Measurements from ENCODE around the gene TOM1L2. TPM values are rescaled to one million over a fixed set of nuclear protein-coding genes. Genes with fewer than 3 reads are reported as not detected.

TOM1L2 gene
- total and polyA plus RNA-seq, 8 donors = 13.3 to 154 (median 41.1) TPM

DNA sequence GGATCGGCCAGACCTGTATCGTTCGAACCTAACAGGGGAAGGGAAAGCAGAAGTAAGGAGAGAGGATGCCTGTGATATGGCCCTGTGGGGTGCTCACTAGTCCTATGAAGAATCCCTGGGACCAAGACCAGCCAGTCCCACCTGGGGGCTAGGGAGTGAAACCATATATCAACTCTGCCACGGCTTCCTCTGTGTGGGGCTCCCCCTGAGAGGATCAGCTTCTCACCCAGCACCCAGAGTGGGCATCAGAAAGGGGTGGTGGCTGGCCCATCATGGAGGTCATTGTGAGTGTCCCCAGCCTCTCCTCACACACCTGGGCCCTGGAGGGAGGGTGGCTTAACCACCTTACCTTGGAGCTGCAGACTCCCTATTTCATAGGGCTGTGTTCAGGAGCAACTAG is 105.3 kb downstream of the TOM1L2 start:
- Histone ChIP-seq H3K27ac (peak overlapping the region in 1 of 5 donors; percentile 18), H3K9me3 (no peaks in the 10 kb centered on the region), H3K27me3 (no peaks in the 10 kb centered on the region), H3K4me3 (no peak overlapping the region), H3K4me1 (peaks cover 6 to 30% (median 16%) of the 10 kb centered on the region in 4 donors), H3K36me3 (peaks cover 15 to 67% (median 51%) of the 10 kb centered on the region in 4 donors)
- 94 to 97% (median 95%) methylated on average over 4 of the region's 4 CpGs for WGBS, 5 donors
- DNase-seq = no peak
- no peak for TF ChIP-seq POLR2A (IDR thresholded peaks at IDR 0.05)
- TF ChIP-seq POLR2AphosphoS5 (IDR thresholded peaks at IDR 0.05) = no peak
- TF ChIP-seq, protein P1, sequence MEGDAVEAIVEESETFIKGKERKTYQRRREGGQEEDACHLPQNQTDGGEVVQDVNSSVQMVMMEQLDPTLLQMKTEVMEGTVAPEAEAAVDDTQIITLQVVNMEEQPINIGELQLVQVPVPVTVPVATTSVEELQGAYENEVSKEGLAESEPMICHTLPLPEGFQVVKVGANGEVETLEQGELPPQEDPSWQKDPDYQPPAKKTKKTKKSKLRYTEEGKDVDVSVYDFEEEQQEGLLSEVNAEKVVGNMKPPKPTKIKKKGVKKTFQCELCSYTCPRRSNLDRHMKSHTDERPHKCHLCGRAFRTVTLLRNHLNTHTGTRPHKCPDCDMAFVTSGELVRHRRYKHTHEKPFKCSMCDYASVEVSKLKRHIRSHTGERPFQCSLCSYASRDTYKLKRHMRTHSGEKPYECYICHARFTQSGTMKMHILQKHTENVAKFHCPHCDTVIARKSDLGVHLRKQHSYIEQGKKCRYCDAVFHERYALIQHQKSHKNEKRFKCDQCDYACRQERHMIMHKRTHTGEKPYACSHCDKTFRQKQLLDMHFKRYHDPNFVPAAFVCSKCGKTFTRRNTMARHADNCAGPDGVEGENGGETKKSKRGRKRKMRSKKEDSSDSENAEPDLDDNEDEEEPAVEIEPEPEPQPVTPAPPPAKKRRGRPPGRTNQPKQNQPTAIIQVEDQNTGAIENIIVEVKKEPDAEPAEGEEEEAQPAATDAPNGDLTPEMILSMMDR (IDR thresholded peaks at IDR 0.05) = no peak
- intact Hi-C loops (cut with DNase I; ENCODE audit: low total_unique reads) = no loop called here

DNA sequence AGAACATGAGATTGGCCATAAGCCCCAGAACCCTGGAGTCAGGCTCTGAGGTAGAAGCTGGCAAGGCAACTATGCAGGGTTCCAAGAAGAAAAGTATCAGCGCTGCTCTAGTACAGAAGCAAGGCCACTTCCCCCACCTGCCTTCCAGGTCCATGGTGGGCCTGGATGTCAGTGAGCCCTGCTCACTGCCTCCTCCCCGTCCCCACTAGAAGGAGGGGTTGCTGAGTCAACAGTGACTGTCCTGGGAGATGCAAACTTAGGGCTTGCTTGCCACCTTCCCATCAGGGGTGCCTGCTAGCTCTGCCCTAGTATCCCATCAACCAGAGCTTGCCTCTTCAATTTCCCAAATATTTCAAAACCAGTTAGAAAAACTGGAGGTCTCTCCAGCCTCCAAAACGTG is 105.8 kb downstream of the TOM1L2 start:
- no peak for DNase-seq
- Histone ChIP-seq H3K36me3 (peaks cover 15 to 66% (median 55%) of the 10 kb centered on the region in 4 donors), H3K9me3 (no peaks in the 10 kb centered on the region), H3K27ac (no peak overlapping the region), H3K4me1 (peaks cover 6 to 30% (median 16%) of the 10 kb centered on the region in 4 donors), H3K27me3 (no peaks in the 10 kb centered on the region), H3K4me3 (no peak overlapping the region)
- intact Hi-C loops (cut with DNase I; ENCODE audit: low total_unique reads) = no loop called here
- TF ChIP-seq, protein P1 (IDR thresholded peaks at IDR 0.05) = no peak
- no peak for TF ChIP-seq EP300 (IDR thresholded peaks at IDR 0.05)
- no peak for TF ChIP-seq POLR2A (IDR thresholded peaks at IDR 0.05)
- no peak for TF ChIP-seq POLR2AphosphoS5 (IDR thresholded peaks at IDR 0.05)
- WGBS, 5 donors = 76 to 86% (median 82%) methylated on average over 3 of the region's 3 CpGs

DNA sequence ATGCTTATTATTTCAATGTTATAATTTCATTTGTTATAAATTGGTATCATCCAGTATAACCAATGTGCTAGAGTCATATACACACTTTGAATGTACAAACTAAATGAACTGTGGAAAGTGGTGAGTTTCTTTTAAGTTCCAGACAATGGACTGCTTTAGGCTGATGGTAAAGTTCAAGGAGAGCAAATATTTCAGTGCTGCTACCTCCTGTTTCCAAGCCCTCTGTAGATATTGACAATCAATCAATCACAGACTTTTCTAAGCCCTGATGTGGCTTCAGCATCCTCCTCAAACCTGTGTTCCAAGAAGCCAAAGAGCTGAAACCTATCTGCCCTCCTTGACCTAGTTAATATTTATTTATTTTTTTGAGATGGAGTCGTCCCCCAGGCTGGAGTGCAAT is 107.2 kb downstream of the TOM1L2 start:
- H3K9me3 ChIP-seq = no peaks in the 10 kb centered on the region
- no peaks in the 10 kb centered on the region for H3K27me3 ChIP-seq
- peaks cover 12 to 64% (median 59%) of the 10 kb centered on the region in 4 donors for H3K36me3 ChIP-seq
- H3K27ac ChIP-seq = no peak overlapping the region
- TF ChIP-seq EP300 (IDR thresholded peaks at IDR 0.05) (no peak), POLR2AphosphoS5 (IDR thresholded peaks at IDR 0.05) (no peak), POLR2A (IDR thresholded peaks at IDR 0.05) (no peak)
- TF ChIP-seq, protein P1 (IDR thresholded peaks at IDR 0.05) = no peak
- peaks cover 12 to 40% (median 24%) of the 10 kb centered on the region in 4 donors for H3K4me1 ChIP-seq
- no peak overlapping the region for H3K4me3 ChIP-seq
- 45 to 83% (median 74%) methylated on average over 1 of the region's 1 CpG for WGBS, 5 donors
- intact Hi-C loops (cut with DNase I; ENCODE audit: low total_unique reads) = no loop called here
- DNase-seq = no peak

DNA sequence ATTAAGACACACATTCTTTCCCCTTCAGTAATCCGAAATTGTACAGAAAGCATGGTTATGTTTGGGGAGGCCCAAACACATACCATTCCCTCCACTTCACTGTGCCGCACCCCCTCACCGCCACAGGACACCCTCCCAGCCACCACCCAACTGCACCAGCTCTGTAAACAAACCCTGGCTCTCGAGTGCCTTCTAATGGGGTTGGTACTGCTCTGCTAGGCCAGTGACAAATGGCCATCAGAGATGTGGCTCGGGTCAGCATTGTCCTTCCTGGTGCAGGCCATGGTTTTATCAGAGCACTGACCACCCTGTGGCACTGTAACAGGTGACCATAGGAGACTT is 111.5 kb downstream of the TOM1L2 start:
- H3K9me3 ChIP-seq = no peaks in the 10 kb centered on the region
- 31 to 63% (median 49%) methylated on average over 5 of the region's 5 CpGs for WGBS, 5 donors
- H3K36me3 ChIP-seq = peaks cover 0 to 41% (median 26%) of the 10 kb centered on the region in 4 donors
- no peak for TF ChIP-seq POLR2A (IDR thresholded peaks at IDR 0.05)
- H3K27ac ChIP-seq = peak overlapping the region in 3 of 5 donors; percentile 43 to 67 (median 67)
- H3K4me1 ChIP-seq = peaks cover 13 to 28% (median 24%) of the 10 kb centered on the region in 4 donors
- intact Hi-C loops (cut with DNase I; ENCODE audit: low total_unique reads) = loop anchor here (5.0 kb wide), 1 partner anchor 48 kb away; no protein-coding TSS in a partner anchor
- no peaks in the 10 kb centered on the region for H3K27me3 ChIP-seq
- no peak overlapping the region for H3K4me3 ChIP-seq
- DNase-seq = no peak

Measured in stomach (tissue), 9 donors.